Fibroblast of lung (primary cell): ENCODE measurements around the gene ACP6. TPM values are rescaled to one million over a fixed set of nuclear protein-coding genes. Genes with fewer than 3 reads are reported as not detected.

ENCODE experiments used
- DNase-seq, 2 donors: peaks; one replicate each; pipeline versions ENCODE4 v3.0.0 to v3.0.0-alpha.2; 2010; ENCODE audit warnings: low read depth in 2 of 2
- H2AFZ ChIP-seq: 2 replicates; pipeline ENCODE4 v1.5.1; 2012; ENCODE audit warnings: low read length, control low read depth, inconsistent platforms
- H3K27ac ChIP-seq: 2 replicates; pipeline ENCODE4 v1.5.1; 2011; ENCODE audit warnings: low read length, control low read depth; ENCODE audit not compliant: insufficient read depth
- H3K27me3 ChIP-seq: 2 replicates; pipeline ENCODE4 v1.5.1; 2011; ENCODE audit warnings: mild to moderate bottlenecking, low read length; ENCODE audit not compliant: control insufficient read depth, insufficient read depth
- H3K36me3 ChIP-seq: 2 replicates; pipeline ENCODE4 v1.5.1; 2011; ENCODE audit warnings: low read length; ENCODE audit not compliant: control insufficient read depth, insufficient read depth
- H3K4me1 ChIP-seq: 2 replicates; pipeline ENCODE4 v1.5.1; 2011; ENCODE audit warnings: low read length; ENCODE audit not compliant: control insufficient read depth, insufficient read depth; ENCODE audit errors: extremely low read depth
- H3K4me2 ChIP-seq: 2 replicates; pipeline ENCODE4 v1.5.1; 2011; ENCODE audit warnings: low read length, control low read depth; ENCODE audit not compliant: insufficient read depth; ENCODE audit errors: extremely low read depth
- H3K4me3 ChIP-seq, 4 experiments: fragments of 200-600 bp in 1 of 4; sonication (generic) in 1 of 4; replicated peaks in 1 of 4; 2 replicates each; pipeline ENCODE4 v1.5.1; 2011 to 2016; ENCODE audit warnings: low read length in 4 of 4, low read depth in 3 of 4, mild to moderate bottlenecking in 3 of 4, control low read depth in 2 of 4, inconsistent platforms in 1 of 4, mixed read lengths in 1 of 4; ENCODE audit not compliant: insufficient read depth in 1 of 4; ENCODE audit errors: control extremely low read depth in 1 of 4
- H3K79me2 ChIP-seq: 2 replicates; pipeline ENCODE4 v1.5.1; 2012; ENCODE audit warnings: mild to moderate bottlenecking, low read length, inconsistent platforms; ENCODE audit not compliant: control insufficient read depth, insufficient read depth
- H3K9ac ChIP-seq: 2 replicates; pipeline ENCODE4 v1.5.1; 2011; ENCODE audit warnings: mild to moderate bottlenecking, low read length, control low read depth; ENCODE audit not compliant: insufficient read depth
- H3K9me3 ChIP-seq: 2 replicates; pipeline ENCODE4 v1.5.1; 2012; ENCODE audit warnings: low read depth, low read length; ENCODE audit not compliant: control insufficient read depth, insufficient read depth
- H4K20me1 ChIP-seq: 2 replicates; pipeline ENCODE4 v1.5.1; 2011; ENCODE audit warnings: low read length; ENCODE audit not compliant: control insufficient read depth, insufficient read depth; ENCODE audit errors: extremely low read depth
- CTCF ChIP-seq, 2 donors: IDR thresholded peaks in 1 of 2; conservative IDR thresholded peaks in 1 of 2; 1 replicate in 1 of 2; 2 replicates in 1 of 2; pipeline ENCODE4 v1.5.1; 2011 to 2012; ENCODE audit warnings: low read length in 2 of 2, control low read depth in 1 of 2, inconsistent platforms in 1 of 2, low read depth in 1 of 2, mild to moderate bottlenecking in 1 of 2
- EZH2 ChIP-seq: IDR thresholded peaks from 2 replicates; pipeline ENCODE4 v1.5.1; 2012; ENCODE audit warnings: low read length, control low read depth, mild to moderate bottlenecking; ENCODE audit errors: missing control alignments
- polyA plus RNA-seq, 2 donors: library from polyadenylated mRNA; depleted of rRNA in 1 of 2; stranded (reverse) in 1 of 2; unstranded in 1 of 2; fragments of >200 nt; gene quantifications; 2 replicates each; pipeline ENCODE4 v1.2.1, GENCODE V29; 2011 to 2012; ENCODE audit warnings: missing spikeins in 1 of 2
- total RNA-seq: library from RNA; depleted of rRNA; stranded (reverse); fragments of >200 nt; gene quantifications from 2 replicates; pipeline ENCODE4 v1.2.1, GENCODE V29; 2014

Gene ACP6
- total and polyA plus RNA-seq, 2 donors (not counting 1 experiment from before 2014, with no cell fraction given): 3.9 to 7.4 TPM

GRCh38 chr1:147613506-147613905 lies 56.8 kb downstream of the ACP6 start:
- Histone ChIP-seq H3K9me3 (no peaks in the 10 kb centered on the region), H3K27me3 (no peaks in the 10 kb centered on the region), H2AFZ (no peak overlapping the region), H3K27ac (no peak overlapping the region), H3K4me3 (no peak overlapping the region), H3K36me3 (no peaks in the 10 kb centered on the region), H3K4me2 (no peak overlapping the region), H3K79me2 (no peaks in the 10 kb centered on the region), H3K9ac (no peak overlapping the region), H3K4me1 (no peaks in the 10 kb centered on the region), H4K20me1 (no peaks in the 10 kb centered on the region)
- peak; percentile 24 to 82 for DNase-seq
- TF ChIP-seq EZH2 (no peak), CTCF (conservative IDR thresholded peaks at IDR 0.05 in 1 of 2, IDR thresholded peaks at IDR 0.05 in 1 of 2; ENCODE audit: low read depth in 1 of 2, low read length in 2 of 2) (no peak)

GRCh38 chr1:147612366-147612765 lies 58.0 kb downstream of the ACP6 start:
- DNase-seq: no peak
- Histone ChIP-seq H3K4me2 (no peak overlapping the region), H3K79me2 (no peaks in the 10 kb centered on the region), H3K27ac (no peak overlapping the region), H3K9me3 (no peaks in the 10 kb centered on the region), H4K20me1 (no peaks in the 10 kb centered on the region), H2AFZ (no peak overlapping the region), H3K4me1 (no peaks in the 10 kb centered on the region), H3K4me3 (no peak overlapping the region), H3K27me3 (no peaks in the 10 kb centered on the region), H3K9ac (no peak overlapping the region), H3K36me3 (no peaks in the 10 kb centered on the region)
- no peak for TF ChIP-seq CTCF (conservative IDR thresholded peaks at IDR 0.05 in 1 of 2, IDR thresholded peaks at IDR 0.05 in 1 of 2; ENCODE audit: low read depth in 1 of 2, low read length in 2 of 2)
- no peak for TF ChIP-seq EZH2

GRCh38 chr1:147611586-147611985 lies 58.7 kb downstream of the ACP6 start:
- no peak for DNase-seq
- Histone ChIP-seq H3K27ac (no peak overlapping the region), H3K36me3 (peaks cover 2% of the 10 kb centered on the region), H3K4me1 (no peaks in the 10 kb centered on the region), H2AFZ (no peak overlapping the region), H4K20me1 (no peaks in the 10 kb centered on the region), H3K79me2 (no peaks in the 10 kb centered on the region), H3K4me2 (no peak overlapping the region), H3K4me3 (no peak overlapping the region), H3K9me3 (no peaks in the 10 kb centered on the region), H3K27me3 (no peaks in the 10 kb centered on the region), H3K9ac (no peak overlapping the region)
- TF ChIP-seq CTCF (conservative IDR thresholded peaks at IDR 0.05 in 1 of 2, IDR thresholded peaks at IDR 0.05 in 1 of 2; ENCODE audit: low read depth in 1 of 2, low read length in 2 of 2) (no peak), EZH2 (no peak)
